ENCODE data around the gene SPINT1.

DNA sequence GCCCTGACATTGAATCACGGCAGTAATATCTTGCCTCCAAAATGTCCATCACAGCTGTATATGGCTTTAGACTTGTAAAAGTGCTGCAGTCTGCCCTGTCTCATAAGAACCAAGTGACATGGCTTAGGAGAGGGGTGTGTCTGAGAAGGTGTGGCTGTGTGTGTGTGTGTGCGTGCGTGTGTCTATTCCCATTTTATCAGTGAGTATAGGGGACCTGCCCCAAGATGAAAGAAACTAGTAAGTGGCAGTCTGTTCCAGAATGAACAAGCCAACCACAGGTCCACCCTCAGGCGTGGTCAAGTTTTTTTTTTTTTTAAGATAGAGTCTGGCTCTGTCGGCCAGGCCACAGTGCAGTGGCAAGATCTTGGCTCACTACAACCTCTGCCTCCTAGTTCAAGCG, 35.8 kb downstream of the SPINT1 start:
- TF ChIP-seq, protein P1, sequence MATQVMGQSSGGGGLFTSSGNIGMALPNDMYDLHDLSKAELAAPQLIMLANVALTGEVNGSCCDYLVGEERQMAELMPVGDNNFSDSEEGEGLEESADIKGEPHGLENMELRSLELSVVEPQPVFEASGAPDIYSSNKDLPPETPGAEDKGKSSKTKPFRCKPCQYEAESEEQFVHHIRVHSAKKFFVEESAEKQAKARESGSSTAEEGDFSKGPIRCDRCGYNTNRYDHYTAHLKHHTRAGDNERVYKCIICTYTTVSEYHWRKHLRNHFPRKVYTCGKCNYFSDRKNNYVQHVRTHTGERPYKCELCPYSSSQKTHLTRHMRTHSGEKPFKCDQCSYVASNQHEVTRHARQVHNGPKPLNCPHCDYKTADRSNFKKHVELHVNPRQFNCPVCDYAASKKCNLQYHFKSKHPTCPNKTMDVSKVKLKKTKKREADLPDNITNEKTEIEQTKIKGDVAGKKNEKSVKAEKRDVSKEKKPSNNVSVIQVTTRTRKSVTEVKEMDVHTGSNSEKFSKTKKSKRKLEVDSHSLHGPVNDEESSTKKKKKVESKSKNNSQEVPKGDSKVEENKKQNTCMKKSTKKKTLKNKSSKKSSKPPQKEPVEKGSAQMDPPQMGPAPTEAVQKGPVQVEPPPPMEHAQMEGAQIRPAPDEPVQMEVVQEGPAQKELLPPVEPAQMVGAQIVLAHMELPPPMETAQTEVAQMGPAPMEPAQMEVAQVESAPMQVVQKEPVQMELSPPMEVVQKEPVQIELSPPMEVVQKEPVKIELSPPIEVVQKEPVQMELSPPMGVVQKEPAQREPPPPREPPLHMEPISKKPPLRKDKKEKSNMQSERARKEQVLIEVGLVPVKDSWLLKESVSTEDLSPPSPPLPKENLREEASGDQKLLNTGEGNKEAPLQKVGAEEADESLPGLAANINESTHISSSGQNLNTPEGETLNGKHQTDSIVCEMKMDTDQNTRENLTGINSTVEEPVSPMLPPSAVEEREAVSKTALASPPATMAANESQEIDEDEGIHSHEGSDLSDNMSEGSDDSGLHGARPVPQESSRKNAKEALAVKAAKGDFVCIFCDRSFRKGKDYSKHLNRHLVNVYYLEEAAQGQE (IDR thresholded peaks at IDR 0.05; ENCODE audit: insufficient read depth in 1 of 2, low read depth in 2 of 2, low read length in 2 of 2) = no peak
- TF ChIP-seq TAF1 (IDR thresholded peaks at IDR 0.05; ENCODE audit: borderline replicate concordance, insufficient read depth, low read length) (no peak), POLR2AphosphoS5 (IDR thresholded peaks at IDR 0.05; ENCODE audit: low read depth, low read length) (no peak), SIN3A (IDR thresholded peaks at IDR 0.05; ENCODE audit: borderline replicate concordance, insufficient read depth, low read length) (no peak)

All from PFSK-1 (cell line).